Osteoblast (primary cell): ENCODE data around the gene ALKBH5. TPM values are rescaled to one million over a fixed set of nuclear protein-coding genes. Genes with fewer than 3 reads are reported as not detected.

Experiments
- DNase-seq: peaks from one replicate; pipeline ENCODE4 v3.0.0; 2011; ENCODE audit warnings: low spot score, mixed read lengths; ENCODE audit not compliant: insufficient read length; ENCODE audit errors: missing footprints
- H2AFZ ChIP-seq: 2 replicates; pipeline ENCODE4 v1.6.0; 2011; ENCODE audit warnings: mild to moderate bottlenecking, low read length
- H3K27ac ChIP-seq: 2 replicates; pipeline ENCODE4 v1.5.1; 2011; ENCODE audit warnings: mild to moderate bottlenecking, low read depth, low read length, moderate library complexity
- H3K27me3 ChIP-seq: 2 replicates; pipeline ENCODE4 v1.6.0; 2012; ENCODE audit warnings: mild to moderate bottlenecking, control low read depth, inconsistent platforms, low read length, moderate library complexity; ENCODE audit not compliant: insufficient read depth
- H3K36me3 ChIP-seq: 2 replicates; pipeline ENCODE4 v1.5.1; 2011; ENCODE audit warnings: mild to moderate bottlenecking, low read length, control low read depth, moderate library complexity; ENCODE audit not compliant: insufficient read depth
- H3K4me1 ChIP-seq: 2 replicates; pipeline ENCODE4 v1.5.1; 2011; ENCODE audit warnings: mild to moderate bottlenecking, low read length, control low read depth, moderate library complexity; ENCODE audit not compliant: insufficient read depth
- H3K4me2 ChIP-seq: 2 replicates; pipeline ENCODE4 v1.6.0; 2011; ENCODE audit warnings: mild to moderate bottlenecking, low read length; ENCODE audit not compliant: insufficient read depth
- H3K4me3 ChIP-seq: fragments of 200-600 bp; sonication (generic); 3 replicates; pipeline ENCODE4 v1.5.1; 2012; ENCODE audit warnings: mild to moderate bottlenecking, low read length, inconsistent platforms; ENCODE audit not compliant: insufficient read depth
- H3K79me2 ChIP-seq: 2 replicates; pipeline ENCODE4 v1.6.0; 2012; ENCODE audit warnings: mild to moderate bottlenecking, low read length, control low read depth, inconsistent platforms; ENCODE audit not compliant: insufficient read depth
- H3K9me3 ChIP-seq: 2 replicates; pipeline ENCODE4 v1.5.1; 2011; ENCODE audit warnings: low read depth, low read length, control low read depth
- H4K20me1 ChIP-seq: 2 replicates; pipeline ENCODE4 v1.6.0; 2012; ENCODE audit warnings: mild to moderate bottlenecking, low read length, control low read depth; ENCODE audit not compliant: insufficient read depth
- CTCF ChIP-seq: IDR thresholded peaks from 2 replicates; pipeline ENCODE4 v1.5.1; 2011; ENCODE audit warnings: mild to moderate bottlenecking, low read depth, low read length, moderate library complexity; ENCODE audit errors: extremely low read depth
- total RNA-seq: library from RNA; depleted of rRNA; stranded (reverse); fragments of >200 nt; gene quantifications from 2 replicates; pipeline ENCODE4 v1.2.3, GENCODE V29; 2012

ALKBH5 gene
- 103 and 125 TPM in 2 replicates for total RNA-seq

DNA sequence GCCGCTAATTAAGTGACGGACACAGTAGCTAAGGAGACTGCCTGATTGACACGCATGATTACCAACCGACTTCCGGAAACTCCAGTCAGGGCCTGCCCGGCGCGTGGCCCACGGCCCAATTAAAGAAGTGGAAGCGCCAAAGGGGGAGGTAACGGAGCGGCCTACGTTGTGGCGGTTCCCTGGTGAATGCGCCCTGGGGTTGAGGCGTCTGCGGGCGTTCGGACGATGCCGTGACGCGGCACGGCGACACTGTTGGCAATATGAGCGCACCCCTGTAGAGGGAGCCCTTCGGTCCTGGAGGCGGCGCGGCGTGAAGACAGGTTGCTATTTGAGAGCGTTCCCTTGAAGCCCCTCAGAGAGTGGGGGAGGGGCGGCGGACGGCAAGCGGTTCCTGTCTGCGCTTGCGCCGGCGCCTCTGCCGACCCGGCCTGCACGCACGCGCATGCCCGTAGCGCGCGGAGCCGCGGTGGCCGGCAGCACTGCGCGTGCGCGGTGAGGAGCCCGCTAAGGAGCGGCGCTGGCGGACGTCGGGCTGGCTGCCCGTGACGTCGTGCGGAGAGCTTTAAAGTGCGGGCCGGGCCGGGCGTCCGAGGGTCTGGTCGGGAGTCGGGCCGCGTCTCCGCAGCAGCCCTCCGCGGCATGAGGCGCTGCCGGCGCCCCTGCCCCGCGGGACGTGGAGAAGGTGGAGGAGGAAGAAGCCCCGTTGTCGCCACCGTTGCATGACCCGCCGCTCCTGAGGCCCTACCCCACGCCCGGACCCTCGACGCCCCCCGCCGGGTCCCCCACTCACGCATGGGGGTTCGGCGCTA, at the start of gene ALKBH5:
ALKBH5 (plus strand) TSS at position 495 of the 809 bp plus-strand sequence. CDS start 416 bp downstream, outside the sequence.
- Histone ChIP-seq H3K36me3 (no peaks in the 10 kb centered on the region), H3K27ac (peak within 1 kb of the TSS; percentile 87), H3K79me2 (peaks cover 49% of the 10 kb centered on the region), H3K4me2 (peak within 1 kb of the TSS; percentile 99), H3K27me3 (no peaks in the 10 kb centered on the region), H4K20me1 (peaks cover 43% of the 10 kb centered on the region), H3K9me3 (no peaks in the 10 kb centered on the region), H3K4me1 (peaks cover 58% of the 10 kb centered on the region), H2AFZ (peak within 1 kb of the TSS; percentile 84), H3K4me3 (peak within 1 kb of the TSS; percentile 91)
- TF ChIP-seq CTCF: peak; percentile 42
- peak; percentile 100 for DNase-seq

GRCh38 chr17:18136357-18136756, 47.3 kb upstream of the ALKBH5 start:
- Histone ChIP-seq H3K27me3 (no peaks in the 10 kb centered on the region), H3K4me2 (no peak overlapping the region), H3K79me2 (no peaks in the 10 kb centered on the region), H4K20me1 (peaks cover 7% of the 10 kb centered on the region), H3K36me3 (no peaks in the 10 kb centered on the region), H3K4me3 (no peak overlapping the region), H3K4me1 (no peaks in the 10 kb centered on the region), H2AFZ (no peak overlapping the region), H3K27ac (no peak overlapping the region), H3K9me3 (no peaks in the 10 kb centered on the region)
- DNase-seq: no peak
- TF ChIP-seq CTCF: no peak

DNA sequence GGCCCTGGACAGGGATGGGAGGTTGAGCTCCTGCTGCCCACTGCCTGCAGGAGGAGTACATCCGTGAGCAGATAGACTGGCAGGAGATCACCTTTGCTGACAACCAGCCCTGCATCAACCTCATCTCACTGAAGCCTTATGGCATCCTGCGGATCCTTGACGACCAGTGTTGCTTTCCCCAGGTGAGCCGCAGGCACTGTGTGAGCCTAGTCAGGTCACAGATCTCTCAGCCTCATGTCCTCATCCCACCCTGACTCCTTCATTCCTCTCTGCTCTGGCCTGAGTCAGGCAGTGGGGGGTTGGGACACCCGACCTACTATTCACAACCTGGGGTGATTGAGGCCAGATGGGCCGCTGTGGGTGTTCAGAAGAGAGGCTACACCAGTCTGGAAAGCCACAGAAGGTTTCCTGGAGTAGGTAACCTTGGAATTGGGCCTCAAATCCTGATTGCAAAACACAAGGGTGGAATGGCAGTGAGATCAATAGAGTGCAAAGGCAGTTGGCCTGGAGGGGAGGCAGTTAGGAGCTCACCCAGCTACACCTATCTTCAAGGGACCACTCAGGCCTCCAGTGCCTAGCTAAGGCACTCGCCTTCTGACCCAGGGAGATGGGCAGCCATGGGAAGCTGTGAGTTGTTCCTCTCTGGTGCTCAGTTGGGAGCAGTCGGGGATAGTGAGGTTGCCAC, 45.4 kb upstream of the ALKBH5 start:
- Histone ChIP-seq H3K36me3 (no peaks in the 10 kb centered on the region), H3K4me2 (no peak overlapping the region), H2AFZ (no peak overlapping the region), H3K4me1 (no peaks in the 10 kb centered on the region), H3K4me3 (no peak overlapping the region), H3K9me3 (no peaks in the 10 kb centered on the region), H4K20me1 (peaks cover 7% of the 10 kb centered on the region), H3K27ac (no peak overlapping the region), H3K27me3 (no peaks in the 10 kb centered on the region), H3K79me2 (no peaks in the 10 kb centered on the region)
- DNase-seq: no peak
- TF ChIP-seq CTCF: no peak

GRCh38 chr17:18139092-18139491, 44.5 kb upstream of the ALKBH5 start:
- no peak overlapping the region for H3K4me2 ChIP-seq
- no peak overlapping the region for H2AFZ ChIP-seq
- no peaks in the 10 kb centered on the region for H3K79me2 ChIP-seq
- H3K4me1 ChIP-seq: no peaks in the 10 kb centered on the region
- no peak for TF ChIP-seq CTCF
- peaks cover 7% of the 10 kb centered on the region for H4K20me1 ChIP-seq
- H3K4me3 ChIP-seq: no peak overlapping the region
- no peaks in the 10 kb centered on the region for H3K9me3 ChIP-seq
- H3K36me3 ChIP-seq: no peaks in the 10 kb centered on the region
- peaks cover 3% of the 10 kb centered on the region for H3K27me3 ChIP-seq
- no peak for DNase-seq
- H3K27ac ChIP-seq: no peak overlapping the region
